H1 (cell line): ENCODE results near the gene CPXM2. TPM values are rescaled to one million over a fixed set of nuclear protein-coding genes. Genes with fewer than 3 reads are reported as not detected.

Experiments
- CTCF ChIA-PET: fragments of 300-600 bp; sonication (Branson Sonifier 250); formaldehyde crosslinking; loops from one replicate; lab custom pipeline; 2021; ENCODE audit not compliant: partially characterized antibody; lab: Charles Lee
- POLR2A ChIA-PET: fragments of 300-600 bp; sonication (Branson Sonifier 250); formaldehyde crosslinking; loops from one replicate; lab custom pipeline; 2021; ENCODE audit warnings: inconsistent platforms; ENCODE audit not compliant: partially characterized antibody; lab: Charles Lee
- DNase-seq, 2 experiments: peaks; one replicate each; pipeline versions ENCODE4 v3.0.0 to v3.0.0-alpha.2; 2010 to 2022; ENCODE audit warnings: low spot score in 2 of 2, low read depth in 1 of 2, mixed read lengths in 1 of 2
- FAIRE-seq: peaks from 2 replicates; lab custom pipeline; 2011; peaks lifted over from hg19 to GRCh38; lab: Jason Lieb, UNC
- H2AFZ ChIP-seq: 2 replicates; pipeline ENCODE4 v1.8.1; 2012; ENCODE audit warnings: low read length, inconsistent platforms
- H2AK5ac ChIP-seq: 2 replicates; pipeline ENCODE4 v1.6.1; 2013; ENCODE audit warnings: low read depth, low read length
- H2BK120ac ChIP-seq: replicated peaks from 2 replicates; pipeline ENCODE3; 2013; ENCODE audit warnings: low read depth, low read length, inconsistent platforms
- H2BK12ac ChIP-seq: 2 replicates; pipeline ENCODE4 v1.6.1; 2013; ENCODE audit warnings: low read depth, low read length
- H2BK15ac ChIP-seq: 2 replicates; pipeline ENCODE4 v1.6.1; 2013; ENCODE audit warnings: low read length
- H2BK20ac ChIP-seq: 2 replicates; pipeline ENCODE4 v1.6.1; 2013; ENCODE audit warnings: low read length
- H2BK5ac ChIP-seq: 2 replicates; pipeline ENCODE4 v1.6.1; 2013; ENCODE audit warnings: low read depth, low read length
- H3K14ac ChIP-seq: 2 replicates; pipeline ENCODE4 v1.6.1; 2013; ENCODE audit warnings: inconsistent platforms; ENCODE audit not compliant: insufficient read length
- H3K18ac ChIP-seq: 2 replicates; pipeline ENCODE4 v1.6.1; 2013; ENCODE audit warnings: low read length; ENCODE audit errors: extremely low read depth
- H3K23ac ChIP-seq: 2 replicates; pipeline ENCODE4 v1.6.1; 2013; ENCODE audit warnings: inconsistent platforms; ENCODE audit not compliant: insufficient read length
- H3K23me2 ChIP-seq: 2 replicates; pipeline ENCODE4 v1.6.1; 2013; ENCODE audit warnings: low read depth, low read length
- H3K27ac ChIP-seq: 2 replicates; pipeline ENCODE4 v1.6.1; 2011; ENCODE audit warnings: low read depth, low read length, inconsistent platforms
- H3K27me3 ChIP-seq, 4 experiments: replicated peaks in 1 of 4; 1 replicate in 1 of 4; 2 replicates in 3 of 4; pipeline versions ENCODE4 v1.6.1 to v1.8.1; 2011 to 2013; ENCODE audit warnings: low read length in 3 of 4, mild to moderate bottlenecking in 3 of 4, inconsistent platforms in 2 of 4, mixed read lengths in 2 of 4, moderate library complexity in 1 of 4; ENCODE audit not compliant: control insufficient read depth in 3 of 4, insufficient read depth in 3 of 4; ENCODE audit errors: extremely low read depth in 1 of 4
- H3K36me3 ChIP-seq, 4 experiments: 2 replicates each; pipeline versions ENCODE4 v1.6.1 to v1.8.1; 2011 to 2013; ENCODE audit warnings: mild to moderate bottlenecking in 4 of 4, low read length in 3 of 4, moderate library complexity in 2 of 4, control low read depth in 1 of 4, inconsistent platforms in 1 of 4; ENCODE audit not compliant: insufficient read depth in 4 of 4, control insufficient read depth in 2 of 4
- H3K4ac ChIP-seq: replicated peaks from 2 replicates; pipeline ENCODE3; 2013; ENCODE audit warnings: low read length, low read depth, mixed read lengths, inconsistent platforms; ENCODE audit not compliant: insufficient read length
- H3K4me1 ChIP-seq, 4 experiments: replicated peaks in 1 of 4; 1 replicate in 1 of 4; 2 replicates in 3 of 4; pipeline versions ENCODE4 v1.6.1 to v1.8.1; 2011 to 2013; ENCODE audit warnings: low read length in 3 of 4, inconsistent platforms in 2 of 4, mixed read lengths in 1 of 4; ENCODE audit not compliant: insufficient read depth in 4 of 4, control insufficient read depth in 3 of 4
- H3K4me2 ChIP-seq, 2 experiments: 2 replicates each; pipeline versions ENCODE4 v1.6.1 to v1.8.1; 2011 to 2013; ENCODE audit warnings: low read depth in 2 of 2, low read length in 2 of 2, control low read depth in 1 of 2, inconsistent platforms in 1 of 2, mild to moderate bottlenecking in 1 of 2; ENCODE audit not compliant: insufficient read depth in 1 of 2
- H3K4me3 ChIP-seq, 4 experiments: fragments of 200-600, 300-600 bp in 1 of 4; sonication (generic), shearing (Covaris generic), sonication (Bioruptor Twin) in 1 of 4; 2 replicates each; pipeline versions ENCODE4 v1.5.1 to v1.8.1; 2011 to 2016; ENCODE audit warnings: low read length in 4 of 4, low read depth in 3 of 4, control low read depth in 2 of 4, inconsistent platforms in 2 of 4, mild to moderate bottlenecking in 2 of 4, mixed read lengths in 1 of 4, moderate library complexity in 1 of 4; ENCODE audit not compliant: insufficient read depth in 2 of 4; ENCODE audit errors: extremely low read depth in 1 of 4
- H3K56ac ChIP-seq: replicated peaks from 2 replicates; pipeline ENCODE3; 2013; ENCODE audit warnings: low read depth, mild to moderate bottlenecking, mixed read lengths, low read length, inconsistent platforms; ENCODE audit not compliant: insufficient read length
- H3K79me1 ChIP-seq: 2 replicates; pipeline ENCODE4 v1.6.1; 2013; ENCODE audit warnings: low read depth, low read length, control low read depth
- H3K79me2 ChIP-seq, 2 experiments: 2 replicates each; pipeline versions ENCODE4 v1.6.1 to v1.8.1; 2012 to 2013; ENCODE audit warnings: low read length in 2 of 2, mild to moderate bottlenecking in 2 of 2, inconsistent platforms in 1 of 2; ENCODE audit not compliant: insufficient read depth in 2 of 2, control insufficient read depth in 1 of 2
- H3K9ac ChIP-seq, 4 experiments: replicated peaks in 1 of 4; 1 replicate in 1 of 4; 2 replicates in 3 of 4; pipeline versions ENCODE4 v1.6.1 to v1.8.1; 2011 to 2013; ENCODE audit warnings: low read depth in 3 of 4, low read length in 3 of 4, control low read depth in 2 of 4, mild to moderate bottlenecking in 2 of 4, moderate library complexity in 2 of 4, inconsistent platforms in 1 of 4; ENCODE audit errors: extremely low read depth in 1 of 4
- H3K9me3 ChIP-seq, 2 experiments: 2 replicates each; pipeline versions ENCODE4 v1.6.1 to v1.8.1; 2012 to 2013; ENCODE audit warnings: mild to moderate bottlenecking in 2 of 2, moderate library complexity in 2 of 2, control low read depth in 1 of 2, inconsistent platforms in 1 of 2, low read depth in 1 of 2, low read length in 1 of 2, mixed read lengths in 1 of 2; ENCODE audit not compliant: insufficient read depth in 2 of 2
- H4K20me1 ChIP-seq, 2 experiments: replicated peaks in 1 of 2; 2 replicates each; pipeline versions ENCODE3 to v1.8.1; 2011 to 2013; ENCODE audit warnings: inconsistent platforms in 2 of 2, low read length in 2 of 2, mild to moderate bottlenecking in 1 of 2; ENCODE audit not compliant: insufficient read depth in 2 of 2, control insufficient read depth in 1 of 2
- H4K5ac ChIP-seq: 2 replicates; pipeline ENCODE4 v1.6.1; 2013; ENCODE audit warnings: low read length, low read depth, mixed read lengths, inconsistent platforms; ENCODE audit not compliant: insufficient read length
- H4K8ac ChIP-seq: 2 replicates; pipeline ENCODE4 v1.8.0; 2013; ENCODE audit warnings: mild to moderate bottlenecking, moderate library complexity, low read length, inconsistent platforms; ENCODE audit not compliant: insufficient read depth; ENCODE audit errors: extremely low read depth
- H4K91ac ChIP-seq: replicated peaks from 2 replicates; pipeline ENCODE3; 2013; ENCODE audit warnings: low read length, mixed read lengths, inconsistent platforms; ENCODE audit not compliant: insufficient read length
- ASH2L ChIP-seq: fragments of 200-600, 300-600 bp; sonication (generic); IDR thresholded peaks from one replicate; pipeline ENCODE4 v1.7.1; 2017; ENCODE audit warnings: low read length
- BACH1 ChIP-seq: IDR thresholded peaks from 2 replicates; pipeline ENCODE4 v1.6.1; 2012; ENCODE audit warnings: low read length, improper control_type of control experiment
- GABPA ChIP-seq: IDR thresholded peaks from 2 replicates; pipeline ENCODE4 v1.6.1; 2011; ENCODE audit warnings: mild to moderate bottlenecking, low read length, moderate library complexity, borderline replicate concordance; ENCODE audit not compliant: insufficient read depth
- HDAC6 ChIP-seq: IDR thresholded peaks from one replicate; pipeline ENCODE4 v1.7.1; 2012; ENCODE audit warnings: low read depth, mild to moderate bottlenecking, inconsistent platforms, low read length, moderate library complexity
- JUN ChIP-seq: IDR thresholded peaks from 2 replicates; pipeline ENCODE4 v1.6.1; 2011; ENCODE audit warnings: low read depth, mild to moderate bottlenecking, improper control_type of control experiment, low read length
- KDM1A ChIP-seq: fragments of 200-600, 300-600 bp; sonication (generic); IDR thresholded peaks from 2 replicates; pipeline ENCODE4 v1.7.1; 2016; ENCODE audit warnings: mild to moderate bottlenecking, low read length, borderline replicate concordance
- KDM4A ChIP-seq: IDR thresholded peaks from one replicate; pipeline ENCODE4 v1.7.1; 2012; ENCODE audit warnings: low read depth, mild to moderate bottlenecking, moderate library complexity, low read length, inconsistent platforms; ENCODE audit not compliant: severe bottlenecking
- NANOG ChIP-seq: IDR thresholded peaks from 2 replicates; pipeline ENCODE4 v1.6.1; 2011; ENCODE audit warnings: low read length, low read depth, mild to moderate bottlenecking, inconsistent platforms; ENCODE audit not compliant: insufficient read depth, poor library complexity, severe bottlenecking
- NRF1 ChIP-seq: IDR thresholded peaks from 2 replicates; pipeline ENCODE4 v1.6.1; 2011; ENCODE audit warnings: mild to moderate bottlenecking, low read depth, low read length, improper control_type of control experiment
- SAP30 ChIP-seq: fragments of 300-600 bp; sonication (generic); IDR thresholded peaks from 2 replicates; pipeline ENCODE4 v1.7.1; 2012; ENCODE audit warnings: low read length, moderate library complexity, mild to moderate bottlenecking, inconsistent platforms; ENCODE audit not compliant: insufficient read depth, insufficient replicate concordance
- SP2 ChIP-seq: IDR thresholded peaks from 2 replicates; pipeline ENCODE4 v1.6.1; 2012; ENCODE audit warnings: mild to moderate bottlenecking, low read length, inconsistent platforms
- WGBS, 2 experiments: shearing (Covaris generic) in 1 of 2; methylation state at CpG; one replicate each; pipeline versions ENCODE4 v1.1.6 to v1.1.7; 2013 to 2015; ENCODE audit warnings: low lambda C conversion rate in 2 of 2, mixed read lengths in 2 of 2, inconsistent platforms in 1 of 2, low coverage in 1 of 2, missing lambda C conversion rate in 1 of 2; ENCODE audit not compliant: insufficient replicate concordance in 2 of 2, insufficient coverage in 1 of 2, insufficient read length in 1 of 2; ENCODE audit errors: extremely low coverage in 1 of 2, missing lambda C conversion rate in 1 of 2; 5-methylcytosine and 5-hydroxymethylcytosine counted together
- polyA plus RNA-seq, 7 experiments: library from polyadenylated mRNA; depleted of rRNA in 3 of 7; stranded (reverse) in 5 of 7; unstranded in 2 of 7; fragments of >200 nt in 5 of 7; fragments of 200-250 nt in 2 of 7; gene quantifications; 1 replicate in 5 of 7; 2 replicates in 1 of 7; 4 replicates in 1 of 7; pipeline versions ENCODE4 v1.2.1 to v1.2.3, GENCODE V29; 2011 to 2013; ENCODE audit warnings: missing spikeins in 2 of 7, mixed read lengths in 2 of 7
- total RNA-seq: library from RNA; stranded (reverse); fragmentation: NEBNext Ultra II Directional; extraction: Animal tissue kit (Norgen Biotek cat#: 25700); gene quantifications from 2 replicates; pipeline ENCODE4 v1.2.1, GENCODE V29; 2021
- TF ChIP-seq, protein P1 (sequence below): IDR thresholded peaks from 2 replicates; pipeline ENCODE4 v1.6.1; 2012; ENCODE audit warnings: low read length, inconsistent platforms

Gene CPXM2
- total and polyA plus RNA-seq, 2 of the 8 experiments (the other 6 are each of a cell fraction or from before 2014, with no cell fraction given) = 2.4 to 2.9 TPM

DNA sequence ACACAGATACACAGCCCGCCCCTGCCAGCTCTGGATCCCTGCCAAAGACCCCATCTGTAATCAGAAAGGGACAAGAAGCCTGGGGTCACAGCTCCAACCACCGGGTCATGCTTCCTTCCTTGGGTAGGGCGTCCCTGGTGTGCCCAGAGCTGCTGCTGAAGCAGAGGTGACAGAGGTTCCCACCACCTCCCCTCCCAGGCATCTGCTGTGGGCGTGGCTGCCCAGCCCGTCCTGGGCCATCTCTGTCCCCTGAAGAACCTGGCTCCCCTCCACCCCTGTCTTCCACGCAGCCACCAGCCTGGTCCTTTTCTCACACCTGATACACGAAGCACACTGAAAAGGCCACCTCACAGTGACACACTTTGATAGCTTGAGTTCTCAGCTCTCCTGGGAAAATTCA lies 38.2 kb upstream of the CPXM2 start:
- Histone ChIP-seq H3K36me3 (no peaks in the 10 kb centered on the region), H3K4me3 (no peak overlapping the region), H3K9ac (no peak overlapping the region), H3K4ac (no peak overlapping the region), H3K9me3 (peaks cover 17 to 30% of the 10 kb centered on the region in 2 experiments; a peak in 2 of 4 replicates), H2AK5ac (no peak overlapping the region), H3K79me2 (no peaks in the 10 kb centered on the region), H3K79me1 (no peaks in the 10 kb centered on the region), H2BK120ac (no peak overlapping the region), H3K23ac (no peak overlapping the region), H3K4me2 (no peak overlapping the region), H3K23me2 (no peaks in the 10 kb centered on the region), H2BK20ac (no peak overlapping the region), H3K14ac (no peak overlapping the region), H4K5ac (no peak overlapping the region), H2BK15ac (no peak overlapping the region), H2BK5ac (no peak overlapping the region), H3K27ac (no peak overlapping the region), H3K56ac (no peak overlapping the region), H3K18ac (no peak overlapping the region), H4K91ac (no peak overlapping the region), H4K8ac (no peak overlapping the region), H3K27me3 (no peaks in the 10 kb centered on the region; a peak in 1 of 7 replicates), H3K4me1 (no peaks in the 10 kb centered on the region), H2AFZ (no peak overlapping the region), H4K20me1 (no peaks in the 10 kb centered on the region), H2BK12ac (no peak overlapping the region)
- 82% methylated on average over 7 of the region's 7 CpGs; no CpG with 5 or more reads in 1 of the 2 experiments for WGBS, 2 experiments
- POLR2A ChIA-PET = no interaction called here
- FAIRE-seq (no peak), DNase-seq (no peak)
- CTCF ChIA-PET = interaction anchor here (0.8 to 1.5 kb wide), 3 partner anchors 21 to 66 kb away, joined by 3 to 4 read pairs (median 3); no protein-coding TSS in a partner anchor
- no peak for TF ChIP-seq HDAC6
- no peak for TF ChIP-seq SP2
- no peak for TF ChIP-seq GABPA
- TF ChIP-seq NANOG = no peak
- no peak for TF ChIP-seq JUN
- no peak for TF ChIP-seq BACH1
- no peak for TF ChIP-seq ASH2L
- no peak for TF ChIP-seq KDM1A
- no peak for TF ChIP-seq KDM4A
- no peak for TF ChIP-seq NRF1
- TF ChIP-seq SAP30 = no peak
- TF ChIP-seq, protein P1, sequence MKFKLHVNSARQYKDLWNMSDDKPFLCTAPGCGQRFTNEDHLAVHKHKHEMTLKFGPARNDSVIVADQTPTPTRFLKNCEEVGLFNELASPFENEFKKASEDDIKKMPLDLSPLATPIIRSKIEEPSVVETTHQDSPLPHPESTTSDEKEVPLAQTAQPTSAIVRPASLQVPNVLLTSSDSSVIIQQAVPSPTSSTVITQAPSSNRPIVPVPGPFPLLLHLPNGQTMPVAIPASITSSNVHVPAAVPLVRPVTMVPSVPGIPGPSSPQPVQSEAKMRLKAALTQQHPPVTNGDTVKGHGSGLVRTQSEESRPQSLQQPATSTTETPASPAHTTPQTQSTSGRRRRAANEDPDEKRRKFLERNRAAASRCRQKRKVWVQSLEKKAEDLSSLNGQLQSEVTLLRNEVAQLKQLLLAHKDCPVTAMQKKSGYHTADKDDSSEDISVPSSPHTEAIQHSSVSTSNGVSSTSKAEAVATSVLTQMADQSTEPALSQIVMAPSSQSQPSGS = no peak
